ENCODE results near the gene LRFN3.
"Not testable (repeated sequence)": the region's sequence is repeated elsewhere in the genome, so short reads cannot be mapped to it uniquely, and the experiment has no call there.

The LRFN3 gene

GRCh38 chr19:35908010-35908441, 28.1 kb upstream of the LRFN3 start, which contains the start of gene TYROBP:
TYROBP (minus strand) TSS chr19:35908295; CDS start chr19:35908228, 67 bp downstream.
- H3K27ac ChIP-seq = no peak within 1 kb of the TSS
- TF ChIP-seq CTCF (conservative IDR thresholded peaks at IDR 0.05) (no peak), ZFX (IDR thresholded peaks at IDR 0.05) (no peak)

- H3K27ac ChIP-seq = no peak overlapping the region
Measured at GRCh38 chr19:35908973-35909683, 27.0 kb upstream of the LRFN3 start.

GRCh38 chr19:35909684-35910035, 26.5 kb upstream of the LRFN3 start:
- H3K27ac ChIP-seq = no peak overlapping the region

More at GRCh38 chr19:35908973-35909683, 27.0 kb upstream of the LRFN3 start:
- TF ChIP-seq CTCF (conservative IDR thresholded peaks at IDR 0.05) (no peak), ZFX (IDR thresholded peaks at IDR 0.05) (no peak)

GRCh38 chr19:35910355-35910754, 25.8 kb upstream of the LRFN3 start:
- not testable (repeated sequence) for H3K27ac ChIP-seq

More at GRCh38 chr19:35909684-35910035, 26.5 kb upstream of the LRFN3 start:
- TF ChIP-seq CTCF (conservative IDR thresholded peaks at IDR 0.05) (no peak), ZFX (IDR thresholded peaks at IDR 0.05) (no peak)

DNA sequence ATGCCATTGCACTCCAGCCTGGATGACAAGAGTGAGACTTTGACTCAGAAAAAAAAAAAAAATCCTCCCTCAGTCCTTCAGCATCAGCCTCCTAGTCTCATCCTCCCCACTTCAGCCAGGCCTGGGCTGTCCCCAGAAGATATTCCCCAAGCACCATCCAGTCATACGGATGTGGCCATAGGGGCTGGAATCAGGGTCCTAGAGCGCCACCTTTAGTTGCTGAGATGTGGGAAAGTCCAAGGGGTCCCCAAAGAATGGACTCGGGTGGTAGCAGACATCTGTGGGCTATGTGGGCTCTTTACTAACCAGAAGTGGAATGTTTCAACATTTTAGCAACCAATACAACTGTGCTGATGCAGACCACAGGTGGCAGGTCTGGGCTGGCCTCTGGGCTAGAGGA, 25.0 kb upstream of the LRFN3 start:
- no peak for TF ChIP-seq ZFX (IDR thresholded peaks at IDR 0.05)
- TF ChIP-seq CTCF (conservative IDR thresholded peaks at IDR 0.05) = no peak
- H3K27ac ChIP-seq = no peak overlapping the region

DNA sequence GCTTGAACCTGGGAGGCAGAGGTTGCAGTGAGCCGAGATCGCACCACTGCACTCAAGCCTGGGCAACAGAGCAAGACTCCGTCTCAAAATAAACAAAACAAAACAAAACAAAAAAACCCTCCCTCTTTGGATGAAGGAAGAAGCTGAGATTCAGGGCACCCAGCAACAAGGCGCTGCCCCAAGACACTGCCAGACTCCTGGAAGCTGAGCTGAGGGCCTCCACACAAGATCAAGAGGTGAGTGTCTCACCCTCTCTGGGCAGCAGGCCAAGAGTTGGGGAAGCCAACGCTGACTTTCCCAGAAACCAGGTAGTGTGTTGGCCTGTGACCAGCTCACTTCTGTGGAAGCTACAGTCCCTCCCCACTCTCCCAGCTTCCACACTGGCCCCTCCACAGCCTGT, 24.4 kb upstream of the LRFN3 start:
- TF ChIP-seq ZFX (IDR thresholded peaks at IDR 0.05) (no peak), CTCF (conservative IDR thresholded peaks at IDR 0.05) (no peak)
- H3K27ac ChIP-seq = no peak overlapping the region

GRCh38 chr19:35913589-35913988, 22.6 kb upstream of the LRFN3 start:
- TF ChIP-seq CTCF (conservative IDR thresholded peaks at IDR 0.05) = no peak
- no peak for TF ChIP-seq ZFX (IDR thresholded peaks at IDR 0.05)

GRCh38 chr19:35915443-35915842, 20.7 kb upstream of the LRFN3 start:
- no peak overlapping the region for H3K27ac ChIP-seq

More at GRCh38 chr19:35913589-35913988, 22.6 kb upstream of the LRFN3 start:
- H3K27ac ChIP-seq = no peak overlapping the region

More at GRCh38 chr19:35915443-35915842, 20.7 kb upstream of the LRFN3 start:
- TF ChIP-seq ZFX (IDR thresholded peaks at IDR 0.05) (no peak), CTCF (conservative IDR thresholded peaks at IDR 0.05) (no peak)

Measured in C4-2B (cell line).